Non-pigmented ciliary epithelial cell (primary cell): Measurements from ENCODE around the gene LMF1.

Experiments used
- DNase-seq: peaks from one replicate; pipeline ENCODE4 v3.0.0-alpha.2; 2010; ENCODE audit warnings: low read depth

The LMF1 gene

GRCh38 chr16:984736-985636 is 14.2 kb upstream of the LMF1 start:
- DNase-seq = no peak

- no peak for DNase-seq
Measured at GRCh38 chr16:984121-984694, 13.4 kb upstream of the LMF1 start.

- no peak for DNase-seq
Measured at GRCh38 chr16:983044-984030, 12.6 kb upstream of the LMF1 start.

- no peak for DNase-seq
Measured at GRCh38 chr16:982145-983043, 11.6 kb upstream of the LMF1 start.

- DNase-seq = no peak
Measured at GRCh38 chr16:981695-982144, 10.9 kb upstream of the LMF1 start, which contains the start of gene SOX8. SOX8 (plus strand) TSS chr16:981770; CDS start chr16:981923, 153 bp downstream.

GRCh38 chr16:980595-980854 is 9.7 kb upstream of the LMF1 start:
- no peak for DNase-seq

GRCh38 chr16:979859-980594 is 9.2 kb upstream of the LMF1 start:
- no peak for DNase-seq

GRCh38 chr16:979147-979546 is 8.4 kb upstream of the LMF1 start:
- no peak for DNase-seq

- no peak for DNase-seq
Measured at GRCh38 chr16:978403-978802, 7.6 kb upstream of the LMF1 start.

GRCh38 chr16:977896-978295 is 7.1 kb upstream of the LMF1 start:
- DNase-seq = no peak

GRCh38 chr16:977081-977701 is 6.4 kb upstream of the LMF1 start:
- DNase-seq = no peak

GRCh38 chr16:976389-976931 is 5.7 kb upstream of the LMF1 start:
- no peak for DNase-seq

GRCh38 chr16:975291-975690 is 4.5 kb upstream of the LMF1 start:
- DNase-seq = no peak

GRCh38 chr16:974611-975261 is 4.0 kb upstream of the LMF1 start:
- DNase-seq = no peak

GRCh38 chr16:974001-974601 is 3.3 kb upstream of the LMF1 start:
- DNase-seq = no peak

- no peak for DNase-seq
Measured at GRCh38 chr16:973366-973765, 2.6 kb upstream of the LMF1 start.

GRCh38 chr16:972316-973002 is 1.7 kb upstream of the LMF1 start:
- no peak for DNase-seq

- DNase-seq = no peak
Measured at GRCh38 chr16:971981-972315, 1.2 kb upstream of the LMF1 start.

- DNase-seq = no peak
Measured at GRCh38 chr16:971582-971905, 760 bp upstream of the LMF1 start.
